H1 (cell line): ENCODE measurements around the gene PLPPR3. TPM values are rescaled to one million over a fixed set of nuclear protein-coding genes. Genes with fewer than 3 reads are reported as not detected.

Experiments
- CTCF ChIA-PET: fragments of 300-600 bp; sonication (Branson Sonifier 250); formaldehyde crosslinking; loops from one replicate; lab custom pipeline; 2021; ENCODE audit not compliant: partially characterized antibody; lab: Charles Lee
- POLR2A ChIA-PET: fragments of 300-600 bp; sonication (Branson Sonifier 250); formaldehyde crosslinking; loops from one replicate; lab custom pipeline; 2021; ENCODE audit warnings: inconsistent platforms; ENCODE audit not compliant: partially characterized antibody; lab: Charles Lee
- DNase-seq, 2 experiments: peaks; one replicate each; pipeline versions ENCODE4 v3.0.0 to v3.0.0-alpha.2; 2010 to 2022; ENCODE audit warnings: low spot score in 2 of 2, low read depth in 1 of 2, mixed read lengths in 1 of 2
- FAIRE-seq: peaks from 2 replicates; lab custom pipeline; 2011; peaks lifted over from hg19 to GRCh38; lab: Jason Lieb, UNC
- H2AFZ ChIP-seq: 2 replicates; pipeline ENCODE4 v1.8.1; 2012; ENCODE audit warnings: low read length, inconsistent platforms
- H2AK5ac ChIP-seq: 2 replicates; pipeline ENCODE4 v1.6.1; 2013; ENCODE audit warnings: low read depth, low read length
- H2BK120ac ChIP-seq: replicated peaks from 2 replicates; pipeline ENCODE3; 2013; ENCODE audit warnings: low read depth, low read length, inconsistent platforms
- H2BK12ac ChIP-seq: 2 replicates; pipeline ENCODE4 v1.6.1; 2013; ENCODE audit warnings: low read depth, low read length
- H2BK15ac ChIP-seq: 2 replicates; pipeline ENCODE4 v1.6.1; 2013; ENCODE audit warnings: low read length
- H2BK20ac ChIP-seq: 2 replicates; pipeline ENCODE4 v1.6.1; 2013; ENCODE audit warnings: low read length
- H2BK5ac ChIP-seq: 2 replicates; pipeline ENCODE4 v1.6.1; 2013; ENCODE audit warnings: low read depth, low read length
- H3K14ac ChIP-seq: 2 replicates; pipeline ENCODE4 v1.6.1; 2013; ENCODE audit warnings: inconsistent platforms; ENCODE audit not compliant: insufficient read length
- H3K18ac ChIP-seq: 2 replicates; pipeline ENCODE4 v1.6.1; 2013; ENCODE audit warnings: low read length; ENCODE audit errors: extremely low read depth
- H3K23ac ChIP-seq: 2 replicates; pipeline ENCODE4 v1.6.1; 2013; ENCODE audit warnings: inconsistent platforms; ENCODE audit not compliant: insufficient read length
- H3K23me2 ChIP-seq: 2 replicates; pipeline ENCODE4 v1.6.1; 2013; ENCODE audit warnings: low read depth, low read length
- H3K27ac ChIP-seq: 2 replicates; pipeline ENCODE4 v1.6.1; 2011; ENCODE audit warnings: low read depth, low read length, inconsistent platforms
- H3K27me3 ChIP-seq, 4 experiments: replicated peaks in 1 of 4; 1 replicate in 1 of 4; 2 replicates in 3 of 4; pipeline versions ENCODE4 v1.6.1 to v1.8.1; 2011 to 2013; ENCODE audit warnings: low read length in 3 of 4, mild to moderate bottlenecking in 3 of 4, inconsistent platforms in 2 of 4, mixed read lengths in 2 of 4, moderate library complexity in 1 of 4; ENCODE audit not compliant: control insufficient read depth in 3 of 4, insufficient read depth in 3 of 4; ENCODE audit errors: extremely low read depth in 1 of 4
- H3K36me3 ChIP-seq, 4 experiments: 2 replicates each; pipeline versions ENCODE4 v1.6.1 to v1.8.1; 2011 to 2013; ENCODE audit warnings: mild to moderate bottlenecking in 4 of 4, low read length in 3 of 4, moderate library complexity in 2 of 4, control low read depth in 1 of 4, inconsistent platforms in 1 of 4; ENCODE audit not compliant: insufficient read depth in 4 of 4, control insufficient read depth in 2 of 4
- H3K4ac ChIP-seq: replicated peaks from 2 replicates; pipeline ENCODE3; 2013; ENCODE audit warnings: low read length, low read depth, mixed read lengths, inconsistent platforms; ENCODE audit not compliant: insufficient read length
- H3K4me1 ChIP-seq, 4 experiments: replicated peaks in 1 of 4; 1 replicate in 1 of 4; 2 replicates in 3 of 4; pipeline versions ENCODE4 v1.6.1 to v1.8.1; 2011 to 2013; ENCODE audit warnings: low read length in 3 of 4, inconsistent platforms in 2 of 4, mixed read lengths in 1 of 4; ENCODE audit not compliant: insufficient read depth in 4 of 4, control insufficient read depth in 3 of 4
- H3K4me2 ChIP-seq, 2 experiments: 2 replicates each; pipeline versions ENCODE4 v1.6.1 to v1.8.1; 2011 to 2013; ENCODE audit warnings: low read depth in 2 of 2, low read length in 2 of 2, control low read depth in 1 of 2, inconsistent platforms in 1 of 2, mild to moderate bottlenecking in 1 of 2; ENCODE audit not compliant: insufficient read depth in 1 of 2
- H3K4me3 ChIP-seq, 4 experiments: fragments of 200-600, 300-600 bp in 1 of 4; sonication (generic), shearing (Covaris generic), sonication (Bioruptor Twin) in 1 of 4; 2 replicates each; pipeline versions ENCODE4 v1.5.1 to v1.8.1; 2011 to 2016; ENCODE audit warnings: low read length in 4 of 4, low read depth in 3 of 4, control low read depth in 2 of 4, inconsistent platforms in 2 of 4, mild to moderate bottlenecking in 2 of 4, mixed read lengths in 1 of 4, moderate library complexity in 1 of 4; ENCODE audit not compliant: insufficient read depth in 2 of 4; ENCODE audit errors: extremely low read depth in 1 of 4
- H3K56ac ChIP-seq: replicated peaks from 2 replicates; pipeline ENCODE3; 2013; ENCODE audit warnings: low read depth, mild to moderate bottlenecking, mixed read lengths, low read length, inconsistent platforms; ENCODE audit not compliant: insufficient read length
- H3K79me1 ChIP-seq: 2 replicates; pipeline ENCODE4 v1.6.1; 2013; ENCODE audit warnings: low read depth, low read length, control low read depth
- H3K79me2 ChIP-seq, 2 experiments: 2 replicates each; pipeline versions ENCODE4 v1.6.1 to v1.8.1; 2012 to 2013; ENCODE audit warnings: low read length in 2 of 2, mild to moderate bottlenecking in 2 of 2, inconsistent platforms in 1 of 2; ENCODE audit not compliant: insufficient read depth in 2 of 2, control insufficient read depth in 1 of 2
- H3K9ac ChIP-seq, 4 experiments: replicated peaks in 1 of 4; 1 replicate in 1 of 4; 2 replicates in 3 of 4; pipeline versions ENCODE4 v1.6.1 to v1.8.1; 2011 to 2013; ENCODE audit warnings: low read depth in 3 of 4, low read length in 3 of 4, control low read depth in 2 of 4, mild to moderate bottlenecking in 2 of 4, moderate library complexity in 2 of 4, inconsistent platforms in 1 of 4; ENCODE audit errors: extremely low read depth in 1 of 4
- H3K9me3 ChIP-seq, 2 experiments: 2 replicates each; pipeline versions ENCODE4 v1.6.1 to v1.8.1; 2012 to 2013; ENCODE audit warnings: mild to moderate bottlenecking in 2 of 2, moderate library complexity in 2 of 2, control low read depth in 1 of 2, inconsistent platforms in 1 of 2, low read depth in 1 of 2, low read length in 1 of 2, mixed read lengths in 1 of 2; ENCODE audit not compliant: insufficient read depth in 2 of 2
- H4K20me1 ChIP-seq, 2 experiments: replicated peaks in 1 of 2; 2 replicates each; pipeline versions ENCODE3 to v1.8.1; 2011 to 2013; ENCODE audit warnings: inconsistent platforms in 2 of 2, low read length in 2 of 2, mild to moderate bottlenecking in 1 of 2; ENCODE audit not compliant: insufficient read depth in 2 of 2, control insufficient read depth in 1 of 2
- H4K5ac ChIP-seq: 2 replicates; pipeline ENCODE4 v1.6.1; 2013; ENCODE audit warnings: low read length, low read depth, mixed read lengths, inconsistent platforms; ENCODE audit not compliant: insufficient read length
- H4K8ac ChIP-seq: 2 replicates; pipeline ENCODE4 v1.8.0; 2013; ENCODE audit warnings: mild to moderate bottlenecking, moderate library complexity, low read length, inconsistent platforms; ENCODE audit not compliant: insufficient read depth; ENCODE audit errors: extremely low read depth
- H4K91ac ChIP-seq: replicated peaks from 2 replicates; pipeline ENCODE3; 2013; ENCODE audit warnings: low read length, mixed read lengths, inconsistent platforms; ENCODE audit not compliant: insufficient read length
- ASH2L ChIP-seq: fragments of 200-600, 300-600 bp; sonication (generic); IDR thresholded peaks from one replicate; pipeline ENCODE4 v1.7.1; 2017; ENCODE audit warnings: low read length
- KDM1A ChIP-seq: fragments of 200-600, 300-600 bp; sonication (generic); IDR thresholded peaks from 2 replicates; pipeline ENCODE4 v1.7.1; 2016; ENCODE audit warnings: mild to moderate bottlenecking, low read length, borderline replicate concordance
- MAX ChIP-seq: IDR thresholded peaks from 2 replicates; pipeline ENCODE4 v1.6.1; 2012; ENCODE audit warnings: inconsistent platforms
- WGBS, 2 experiments: shearing (Covaris generic) in 1 of 2; methylation state at CpG; one replicate each; pipeline versions ENCODE4 v1.1.6 to v1.1.7; 2013 to 2015; ENCODE audit warnings: low lambda C conversion rate in 2 of 2, mixed read lengths in 2 of 2, inconsistent platforms in 1 of 2, low coverage in 1 of 2, missing lambda C conversion rate in 1 of 2; ENCODE audit not compliant: insufficient replicate concordance in 2 of 2, insufficient coverage in 1 of 2, insufficient read length in 1 of 2; ENCODE audit errors: extremely low coverage in 1 of 2, missing lambda C conversion rate in 1 of 2; 5-methylcytosine and 5-hydroxymethylcytosine counted together
- polyA plus RNA-seq, 7 experiments: library from polyadenylated mRNA; depleted of rRNA in 3 of 7; stranded (reverse) in 5 of 7; unstranded in 2 of 7; fragments of >200 nt in 5 of 7; fragments of 200-250 nt in 2 of 7; gene quantifications; 1 replicate in 5 of 7; 2 replicates in 1 of 7; 4 replicates in 1 of 7; pipeline versions ENCODE4 v1.2.1 to v1.2.3, GENCODE V29; 2011 to 2013; ENCODE audit warnings: missing spikeins in 2 of 7, mixed read lengths in 2 of 7
- total RNA-seq: library from RNA; stranded (reverse); fragmentation: NEBNext Ultra II Directional; extraction: Animal tissue kit (Norgen Biotek cat#: 25700); gene quantifications from 2 replicates; pipeline ENCODE4 v1.2.1, GENCODE V29; 2021

Gene PLPPR3
- total and polyA plus RNA-seq, 2 of the 8 experiments (the other 6 are each of a cell fraction or from before 2014, with no cell fraction given): 71.7 to 76.4 TPM

GRCh38 chr19:844546-844971, 22.8 kb upstream of the PLPPR3 start:
- H3K4me3 ChIP-seq: no peak overlapping the region
- peak overlapping the region; percentile 60 for H4K5ac ChIP-seq
- no peak overlapping the region; a peak in 1 of 4 replicates for H3K4me2 ChIP-seq
- peak overlapping the region; percentile 94 for H3K14ac ChIP-seq
- H3K18ac ChIP-seq: no peak overlapping the region
- H3K79me1 ChIP-seq: no peaks in the 10 kb centered on the region
- H3K4ac ChIP-seq: peak overlapping the region; percentile 78
- peaks cover 7 to 21% (median 16%) of the 10 kb centered on the region in 4 experiments for H3K27me3 ChIP-seq
- H2BK15ac ChIP-seq: no peak overlapping the region
- H2AK5ac ChIP-seq: no peak overlapping the region
- POLR2A ChIA-PET: no interaction called here
- H2AFZ ChIP-seq: no peak overlapping the region; the same call in 1 of the 2 replicates
- no peak overlapping the region; a peak in 1 of 7 replicates for H3K9ac ChIP-seq
- H3K36me3 ChIP-seq: no peaks in the 10 kb centered on the region
- WGBS, 2 experiments: 58% methylated on average over 9 of the region's 11 CpGs; no CpG with 5 or more reads in 1 of the 2 experiments
- CTCF ChIA-PET: interaction anchor here (0.7 to 3.1 kb wide), 3 partner anchors 11 to 72 kb away, joined by 3 to 18 read pairs (median 3); no protein-coding TSS in a partner anchor
- no peak overlapping the region for H3K23ac ChIP-seq
- no peak for FAIRE-seq
- no peak overlapping the region for H2BK20ac ChIP-seq
- H3K9me3 ChIP-seq: no peaks in the 10 kb centered on the region
- TF ChIP-seq MAX (peak; percentile 50; the same call in 1 of the 2 replicates), ASH2L (no peak), KDM1A (0 out of 2 replicates have a peak, but pooled peaks have one; percentile 29)
- no peak overlapping the region for H2BK5ac ChIP-seq
- peaks cover 6% of the 10 kb centered on the region; the same call in 1 of the 2 replicates for H3K23me2 ChIP-seq
- DNase-seq: no peak
- no peaks in the 10 kb centered on the region for H3K79me2 ChIP-seq
- no peak overlapping the region for H2BK12ac ChIP-seq
- no peaks in the 10 kb centered on the region for H4K20me1 ChIP-seq
- no peak overlapping the region for H3K27ac ChIP-seq
- H3K56ac ChIP-seq: no peak overlapping the region
- no peak overlapping the region for H2BK120ac ChIP-seq
- H4K91ac ChIP-seq: no peak overlapping the region
- no peak overlapping the region for H4K8ac ChIP-seq
- H3K4me1 ChIP-seq: peaks cover 0 to 6% (median 4%) of the 10 kb centered on the region in 4 experiments; a peak in 4 of 7 replicates
